Common myeloid progenitor, CD34-positive (primary cell): ENCODE measurements around the gene SSX2IP.
A peak's percentile ranks its signal among the peaks of the same experiment; 100 is the strongest.

ENCODE experiments used
- CTCF ChIA-PET: fragments of 350-600 bp; sonication (Branson Sonifier 250); formaldehyde crosslinking; loops from one replicate; lab custom pipeline; 2021; ENCODE audit warnings: antibody characterized with exemption; lab: Charles Lee
- POLR2A ChIA-PET: fragments of 350-600 bp; sonication (Branson Sonifier 250); formaldehyde crosslinking; loops from one replicate; lab custom pipeline; 2021; ENCODE audit warnings: antibody characterized with exemption; lab: Charles Lee
- DNase-seq, 3 donors: peaks; one replicate each; pipeline versions ENCODE4 v3.0.0 to v3.0.0-alpha.2; 2013
- H3K27ac ChIP-seq, 2 experiments: 1 replicate in 1 of 2; 2 replicates in 1 of 2; pipeline ENCODE4 v1.7.0; 2013; ENCODE audit warnings: inconsistent platforms in 2 of 2, low read length in 2 of 2, mild to moderate bottlenecking in 2 of 2, low read depth in 1 of 2, moderate library complexity in 1 of 2; ENCODE audit not compliant: severe bottlenecking in 2 of 2, insufficient read depth in 1 of 2, poor library complexity in 1 of 2
- H3K27me3 ChIP-seq, 5 experiments: replicated peaks in 2 of 5; 1 replicate in 3 of 5; 2 replicates in 2 of 5; pipeline versions ENCODE4 v1.6.1 to v1.7.0; 2013; ENCODE audit warnings: low read length in 4 of 5, mild to moderate bottlenecking in 2 of 5, moderate library complexity in 2 of 5, inconsistent platforms in 1 of 5; ENCODE audit not compliant: insufficient read depth in 5 of 5, control insufficient read depth in 4 of 5
- H3K36me3 ChIP-seq, 4 experiments: 1 replicate in 2 of 4; 2 replicates in 2 of 4; pipeline versions ENCODE4 v1.6.1 to v1.7.0; 2013; ENCODE audit warnings: low read length in 3 of 4, control low read depth in 1 of 4, mild to moderate bottlenecking in 1 of 4; ENCODE audit not compliant: control insufficient read depth in 4 of 4, insufficient read depth in 4 of 4
- H3K4me1 ChIP-seq, 4 experiments: 1 replicate in 3 of 4; 2 replicates in 1 of 4; pipeline versions ENCODE4 v1.6.1 to v1.7.1; 2013; ENCODE audit warnings: low read length in 3 of 4, mild to moderate bottlenecking in 3 of 4, control low read depth in 1 of 4, inconsistent platforms in 1 of 4, moderate library complexity in 1 of 4; ENCODE audit not compliant: control insufficient read depth in 4 of 4, insufficient read depth in 4 of 4; ENCODE audit errors: control extremely low read depth in 1 of 4
- H3K4me3 ChIP-seq, 7 experiments: 1 replicate in 4 of 7; 2 replicates in 3 of 7; pipeline versions ENCODE4 v1.5.1 to v1.7.0; 2013; ENCODE audit warnings: mild to moderate bottlenecking in 7 of 7, low read length in 6 of 7, moderate library complexity in 6 of 7, inconsistent platforms in 2 of 7, low read depth in 2 of 7, control low read depth in 1 of 7; ENCODE audit not compliant: insufficient read depth in 4 of 7, control insufficient read depth in 1 of 7; ENCODE audit errors: extremely low read depth in 1 of 7
- H3K9me3 ChIP-seq, 5 experiments: 1 replicate in 4 of 5; 2 replicates in 1 of 5; pipeline versions ENCODE4 v1.6.1 to v1.7.1; 2013; ENCODE audit warnings: low read length in 4 of 5, mild to moderate bottlenecking in 2 of 5, inconsistent platforms in 1 of 5, low read depth in 1 of 5, moderate library complexity in 1 of 5; ENCODE audit not compliant: control insufficient read depth in 4 of 5, insufficient read depth in 2 of 5; ENCODE audit errors: control extremely low read depth in 1 of 5
- WGBS: methylation state at CpG from one replicate; pipeline ENCODE4 v1.1.5; 2013; ENCODE audit not compliant: insufficient coverage; 5-methylcytosine and 5-hydroxymethylcytosine counted together

SSX2IP gene

GRCh38 chr1:84615790-84616189 lies 74.5 kb downstream of the SSX2IP start:
- no peak overlapping the region for H3K4me3 ChIP-seq
- peaks cover 4 to 20% (median 15%) of the 10 kb centered on the region in 5 experiments for H3K9me3 ChIP-seq
- POLR2A ChIA-PET, result no interaction called here
- H3K27me3 ChIP-seq, result no peaks in the 10 kb centered on the region
- peak in 1 of 3 donors; percentile 11 for DNase-seq
- no peak overlapping the region for H3K27ac ChIP-seq
- CTCF ChIA-PET, result no interaction called here
- WGBS, result no CpG with 5 or more reads among the region's 1 CpG
- no peaks in the 10 kb centered on the region for H3K36me3 ChIP-seq
- peaks cover 0 to 6% (median 2%) of the 10 kb centered on the region in 4 experiments for H3K4me1 ChIP-seq

DNA sequence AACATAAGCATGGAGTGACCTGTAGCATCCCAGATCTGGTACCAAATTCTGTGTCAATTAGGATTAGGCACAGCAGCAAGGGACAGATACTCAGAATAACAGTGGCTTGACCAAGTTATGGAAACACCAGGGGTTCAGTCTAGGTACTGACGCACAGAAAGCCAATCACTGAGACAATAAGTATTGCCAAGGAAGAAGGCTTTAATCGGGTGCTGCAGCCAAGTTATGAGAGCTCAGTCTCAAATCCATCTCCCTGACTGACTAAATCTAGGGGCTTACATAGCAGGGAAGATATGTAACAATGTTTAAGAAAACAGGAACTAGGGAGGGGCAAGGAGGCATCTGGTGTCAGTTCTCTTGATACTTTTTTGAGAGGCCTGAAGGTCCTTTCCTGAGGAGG lies 76.4 kb downstream of the SSX2IP start:
- no peaks in the 10 kb centered on the region for H3K4me1 ChIP-seq
- no peak overlapping the region for H3K27ac ChIP-seq
- no peak for DNase-seq
- ChIA-PET CTCF (interaction anchor here (0.7 to 1.6 kb wide), 2 partner anchors 12 to 28 kb away, joined by 3 to 4 read pairs; no protein-coding TSS in a partner anchor), POLR2A (no interaction called here)
- H3K4me3 ChIP-seq, result no peak overlapping the region
- no peaks in the 10 kb centered on the region for H3K36me3 ChIP-seq
- H3K9me3 ChIP-seq, result peaks cover 4 to 22% (median 15%) of the 10 kb centered on the region in 5 experiments
- H3K27me3 ChIP-seq, result no peaks in the 10 kb centered on the region
- WGBS, result 100% methylated on average over 1 of the region's 2 CpGs

- no peak for DNase-seq
- CTCF ChIA-PET, result no interaction called here
- H3K9me3 ChIP-seq, result peaks cover 4 to 22% (median 15%) of the 10 kb centered on the region in 5 experiments
Observed at GRCh38 chr1:84613026-84613425, 77.2 kb downstream of the SSX2IP start.

GRCh38 chr1:84611796-84612195 lies 78.5 kb downstream of the SSX2IP start:
- POLR2A ChIA-PET, result no interaction called here
- no peaks in the 10 kb centered on the region for H3K27me3 ChIP-seq
- H3K4me3 ChIP-seq, result no peak overlapping the region
- no peak for DNase-seq
- no peaks in the 10 kb centered on the region for H3K4me1 ChIP-seq
- no peak overlapping the region for H3K27ac ChIP-seq
- no peaks in the 10 kb centered on the region for H3K36me3 ChIP-seq
- peaks cover 4 to 28% (median 15%) of the 10 kb centered on the region in 5 experiments for H3K9me3 ChIP-seq
- CTCF ChIA-PET, result interaction anchor here (1.2 kb wide), 1 partner anchor 9 kb away, joined by 3 read pairs; no protein-coding TSS in a partner anchor
- 63% methylated on average over 1 of the region's 3 CpGs for WGBS

More at GRCh38 chr1:84613026-84613425, 77.2 kb downstream of the SSX2IP start:
- no peaks in the 10 kb centered on the region for H3K36me3 ChIP-seq
- H3K27me3 ChIP-seq, result no peaks in the 10 kb centered on the region
- H3K4me3 ChIP-seq, result no peak overlapping the region
- H3K4me1 ChIP-seq, result no peaks in the 10 kb centered on the region
- 100% methylated on average over 2 of the region's 2 CpGs for WGBS
- H3K27ac ChIP-seq, result no peak overlapping the region
- POLR2A ChIA-PET, result no interaction called here

DNA sequence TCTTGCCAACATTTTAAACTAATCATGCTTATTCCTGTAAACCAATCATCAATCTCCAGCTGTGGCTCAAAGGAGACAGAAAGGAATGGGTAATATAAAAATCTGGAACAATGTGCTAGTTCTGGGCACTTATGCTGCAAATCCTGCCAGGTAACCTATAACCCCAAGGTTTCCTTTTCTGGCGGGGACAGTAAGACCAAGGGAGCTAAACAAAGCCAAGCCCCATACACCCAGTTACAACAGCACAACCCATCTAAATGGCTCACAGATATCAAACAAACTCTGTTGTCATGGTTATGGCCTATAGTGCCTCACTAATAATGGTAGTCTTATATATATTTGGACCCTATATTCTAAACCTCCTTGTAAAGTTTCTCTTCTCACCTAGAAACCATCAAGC lies 79.2 kb downstream of the SSX2IP start:
- no peak overlapping the region for H3K27ac ChIP-seq
- CTCF ChIA-PET, result interaction anchor here (1.2 to 1.3 kb wide), 2 partner anchors 9 to 51 kb away, joined by 3 read pairs; no protein-coding TSS in a partner anchor
- no peaks in the 10 kb centered on the region for H3K4me1 ChIP-seq
- H3K9me3 ChIP-seq, result peaks cover 4 to 36% (median 20%) of the 10 kb centered on the region in 5 experiments
- H3K36me3 ChIP-seq, result no peaks in the 10 kb centered on the region
- H3K27me3 ChIP-seq, result no peaks in the 10 kb centered on the region
- WGBS, result no CpG with 5 or more reads among the region's 1 CpG
- POLR2A ChIA-PET, result no interaction called here
- H3K4me3 ChIP-seq, result no peak overlapping the region
- DNase-seq, result no peak

- POLR2A ChIA-PET, result no interaction called here
- no peak overlapping the region for H3K27ac ChIP-seq
- CTCF ChIA-PET, result interaction anchor here (6.4 kb wide), 1 partner anchor 13 kb away, joined by 26 read pairs; no protein-coding TSS in a partner anchor
- no peak overlapping the region for H3K4me3 ChIP-seq
- DNase-seq, result no peak
- H3K36me3 ChIP-seq, result no peaks in the 10 kb centered on the region
- no peaks in the 10 kb centered on the region for H3K4me1 ChIP-seq
- no peaks in the 10 kb centered on the region for H3K27me3 ChIP-seq
- peaks cover 3 to 51% (median 34%) of the 10 kb centered on the region in 5 experiments for H3K9me3 ChIP-seq
- 91% methylated on average over 3 of the region's 5 CpGs for WGBS
Observed at GRCh38 chr1:84606977-84607376, 83.3 kb downstream of the SSX2IP start.

GRCh38 chr1:84605157-84605556 lies 85.1 kb downstream of the SSX2IP start:
- peaks cover 3 to 49% (median 33%) of the 10 kb centered on the region in 5 experiments for H3K9me3 ChIP-seq
- 100% methylated on average over 1 of the region's 1 CpG for WGBS
- CTCF ChIA-PET, result interaction anchor here (6.4 kb wide), 1 partner anchor 15 kb away, joined by 26 read pairs; no protein-coding TSS in a partner anchor
- no peaks in the 10 kb centered on the region for H3K27me3 ChIP-seq
- no peak overlapping the region for H3K27ac ChIP-seq
- no peak overlapping the region for H3K4me3 ChIP-seq
- no peaks in the 10 kb centered on the region for H3K4me1 ChIP-seq
- POLR2A ChIA-PET, result interaction anchor here (0.6 kb wide), 1 partner anchor 33 kb away, joined by 3 read pairs; no protein-coding TSS in a partner anchor
- no peaks in the 10 kb centered on the region for H3K36me3 ChIP-seq
- no peak for DNase-seq
